Muscle of leg (tissue), 11 donors: Measurements from ENCODE around the gene RPGR. TPM values are rescaled to one million over a fixed set of nuclear protein-coding genes. Genes with fewer than 3 reads are reported as not detected.
A peak's percentile ranks its signal among the peaks of the same experiment; 100 is the strongest.

ENCODE experiments used
- DNase-seq: peaks from one replicate; pipeline ENCODE4 v3.0.0; 2013
- H3K27ac ChIP-seq: one replicate; pipeline ENCODE4 v1.5.1; 2013; ENCODE audit warnings: mild to moderate bottlenecking, low read length, control low read depth
- H3K27me3 ChIP-seq: one replicate; pipeline ENCODE4 v1.6.1; 2013; ENCODE audit warnings: low read length; ENCODE audit not compliant: control insufficient read depth, insufficient read depth
- H3K36me3 ChIP-seq: one replicate; pipeline ENCODE4 v1.6.1; 2013; ENCODE audit warnings: low read length; ENCODE audit not compliant: control insufficient read depth, insufficient read depth
- H3K4me1 ChIP-seq: one replicate; pipeline ENCODE4 v1.6.1; 2013; ENCODE audit warnings: low read length; ENCODE audit not compliant: control insufficient read depth, insufficient read depth
- H3K4me3 ChIP-seq: one replicate; pipeline ENCODE4 v1.5.1; 2013; ENCODE audit warnings: low read length, control low read depth
- H3K9me3 ChIP-seq: replicated peaks from 2 replicates; pipeline ENCODE4 v1.6.1; 2013; ENCODE audit warnings: low read depth, low read length; ENCODE audit not compliant: control insufficient read depth
- WGBS: methylation state at CpG from one replicate; pipeline ENCODE4 v1.1.5; 2013; ENCODE audit warnings: missing lambda C conversion rate; ENCODE audit not compliant: insufficient coverage; 5-methylcytosine and 5-hydroxymethylcytosine counted together
- polyA plus RNA-seq, 8 donors: library from polyadenylated mRNA; unstranded; fragments of 120-200 nt; gene quantifications; one replicate each; pipeline versions ENCODE4 v1.2.1 to v1.2.3, GENCODE V29; 2013; ENCODE audit warnings: inconsistent platforms in 1 of 8, low replicate concordance in 1 of 8; ENCODE audit not compliant: insufficient read length in 8 of 8, insufficient read depth in 1 of 8
- total RNA-seq: library from RNA; stranded (reverse); fragments of 120-200 nt; gene quantifications from one replicate; pipeline ENCODE4 v1.2.4, GENCODE V29; 2013

The RPGR gene
- total and polyA plus RNA-seq, 9 donors = 4.2 to 8.9 (median 5.4) TPM

DNA sequence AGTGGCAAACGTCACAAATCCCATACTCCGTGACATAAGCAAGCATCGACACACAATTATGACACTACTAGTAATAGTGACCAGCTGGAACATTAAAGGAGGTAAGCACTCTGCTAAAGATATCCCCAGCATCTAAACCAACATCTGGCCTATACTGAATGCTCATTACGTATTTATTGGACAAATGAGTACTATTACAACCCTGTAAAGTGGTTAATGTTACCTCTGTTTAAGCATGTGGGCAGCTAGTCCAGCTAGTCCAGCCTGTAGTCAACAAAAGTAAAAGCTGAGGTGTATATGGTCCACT, 419 bp upstream of the RPGR start:
- DNase-seq = no peak
- Histone ChIP-seq H3K4me3 (peak overlapping the region; percentile 49), H3K4me1 (peaks cover 2% of the 10 kb centered on the region), H3K9me3 (no peaks in the 10 kb centered on the region), H3K27ac (peak overlapping the region; percentile 80), H3K27me3 (peaks cover 4% of the 10 kb centered on the region), H3K36me3 (no peaks in the 10 kb centered on the region)
- no CpG with 5 or more reads among the region's 4 CpGs for WGBS

- H3K27ac ChIP-seq = no peak overlapping the region
- H3K9me3 ChIP-seq = no peaks in the 10 kb centered on the region
- no CpG with 5 or more reads among the region's 3 CpGs for WGBS
Measured at GRCh38 chrX:38326086-38326485, 1.2 kb downstream of the RPGR start.

DNA sequence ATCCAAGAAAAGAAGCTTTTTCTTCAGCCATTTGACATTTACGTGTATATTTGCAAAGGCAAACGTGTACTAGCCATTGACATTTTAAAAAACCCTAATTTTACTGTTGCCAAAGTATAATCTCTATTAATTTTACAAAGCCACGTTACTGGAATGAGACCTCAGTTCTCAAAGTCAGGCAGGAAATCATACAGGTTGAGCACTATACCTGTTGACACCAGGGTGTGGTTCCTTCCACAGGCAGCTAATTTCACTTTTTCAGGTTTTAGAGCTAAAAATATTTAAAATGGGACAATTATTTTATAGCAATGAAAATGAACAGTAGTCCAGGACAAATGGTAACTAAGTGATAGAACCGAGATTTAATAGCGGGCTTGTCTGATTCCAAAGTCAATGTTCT, 6.5 kb downstream of the RPGR start:
- no peaks in the 10 kb centered on the region for H3K27me3 ChIP-seq
- H3K27ac ChIP-seq = no peak overlapping the region
- no peaks in the 10 kb centered on the region for H3K9me3 ChIP-seq
- H3K4me3 ChIP-seq = no peak overlapping the region
- WGBS = 50% methylated on average over 1 of the region's 5 CpGs
- no peaks in the 10 kb centered on the region for H3K4me1 ChIP-seq
- DNase-seq = no peak
- H3K36me3 ChIP-seq = no peaks in the 10 kb centered on the region

More at GRCh38 chrX:38326086-38326485, 1.2 kb downstream of the RPGR start:
- Histone ChIP-seq H3K27me3 (peaks cover 2% of the 10 kb centered on the region), H3K4me3 (no peak overlapping the region), H3K4me1 (peaks cover 2% of the 10 kb centered on the region), H3K36me3 (no peaks in the 10 kb centered on the region)
- DNase-seq = no peak

DNA sequence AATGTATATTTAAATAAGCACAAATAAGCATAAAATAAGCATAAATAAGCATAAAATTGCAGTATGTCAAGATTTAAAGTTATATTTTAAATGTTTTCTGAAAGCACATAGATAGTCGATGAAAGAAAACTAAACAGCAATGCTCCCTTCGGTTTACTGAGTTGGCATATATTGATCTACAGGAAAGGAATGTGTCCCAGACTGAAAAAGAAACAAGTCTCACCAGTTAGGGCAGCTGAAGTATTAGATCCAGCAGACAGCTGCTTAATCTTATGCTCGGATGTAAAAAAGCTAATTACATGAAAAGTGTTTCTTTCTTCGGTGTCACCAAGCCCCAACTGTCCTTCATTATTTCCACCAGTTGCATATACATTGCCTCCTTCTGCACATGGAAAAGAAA, 8.7 kb downstream of the RPGR start:
- WGBS = no CpG with 5 or more reads among the region's 4 CpGs
- Histone ChIP-seq H3K27ac (no peak overlapping the region), H3K36me3 (no peaks in the 10 kb centered on the region), H3K27me3 (no peaks in the 10 kb centered on the region), H3K9me3 (no peaks in the 10 kb centered on the region), H3K4me3 (no peak overlapping the region), H3K4me1 (no peaks in the 10 kb centered on the region)
- no peak for DNase-seq

GRCh38 chrX:38318196-38318595, 9.1 kb downstream of the RPGR start:
- Histone ChIP-seq H3K36me3 (no peaks in the 10 kb centered on the region), H3K4me3 (no peak overlapping the region), H3K27ac (no peak overlapping the region), H3K4me1 (no peaks in the 10 kb centered on the region), H3K27me3 (no peaks in the 10 kb centered on the region), H3K9me3 (no peaks in the 10 kb centered on the region)
- no peak for DNase-seq
- WGBS = 75% methylated on average over 1 of the region's 3 CpGs

- H3K27me3 ChIP-seq = peaks cover 2% of the 10 kb centered on the region
- no peak overlapping the region for H3K4me3 ChIP-seq
- no peaks in the 10 kb centered on the region for H3K36me3 ChIP-seq
- no peak for DNase-seq
- H3K4me1 ChIP-seq = no peaks in the 10 kb centered on the region
- WGBS = 85% methylated on average over 6 of the region's 7 CpGs
- no peaks in the 10 kb centered on the region for H3K9me3 ChIP-seq
- H3K27ac ChIP-seq = no peak overlapping the region
Measured at GRCh38 chrX:38315186-38315585, 12.1 kb downstream of the RPGR start.

DNA sequence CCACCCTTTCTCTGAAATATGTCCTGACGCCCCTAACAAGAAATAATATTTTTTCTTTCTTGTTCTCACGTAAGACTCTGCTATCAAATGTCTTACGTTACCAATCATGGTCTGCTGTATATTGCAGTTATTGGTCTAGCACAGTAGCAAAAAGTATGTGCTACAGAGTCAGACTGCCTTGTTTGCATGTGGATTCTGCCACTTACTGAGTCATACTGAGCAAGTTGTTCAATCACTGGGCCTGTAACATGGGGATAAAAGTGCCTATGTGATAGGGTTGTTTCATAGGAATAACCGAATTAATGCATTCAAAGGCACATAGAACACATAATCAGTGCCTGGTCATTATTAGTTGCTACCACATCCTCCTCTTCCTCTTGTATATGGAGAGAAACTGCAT, 14.1 kb downstream of the RPGR start:
- H3K27me3 ChIP-seq = peaks cover 2% of the 10 kb centered on the region
- H3K27ac ChIP-seq = no peak overlapping the region
- no peaks in the 10 kb centered on the region for H3K9me3 ChIP-seq
- no peaks in the 10 kb centered on the region for H3K4me1 ChIP-seq
- WGBS = no CpG with 5 or more reads among the region's 4 CpGs
- no peak for DNase-seq
- no peak overlapping the region for H3K4me3 ChIP-seq
- H3K36me3 ChIP-seq = no peaks in the 10 kb centered on the region

DNA sequence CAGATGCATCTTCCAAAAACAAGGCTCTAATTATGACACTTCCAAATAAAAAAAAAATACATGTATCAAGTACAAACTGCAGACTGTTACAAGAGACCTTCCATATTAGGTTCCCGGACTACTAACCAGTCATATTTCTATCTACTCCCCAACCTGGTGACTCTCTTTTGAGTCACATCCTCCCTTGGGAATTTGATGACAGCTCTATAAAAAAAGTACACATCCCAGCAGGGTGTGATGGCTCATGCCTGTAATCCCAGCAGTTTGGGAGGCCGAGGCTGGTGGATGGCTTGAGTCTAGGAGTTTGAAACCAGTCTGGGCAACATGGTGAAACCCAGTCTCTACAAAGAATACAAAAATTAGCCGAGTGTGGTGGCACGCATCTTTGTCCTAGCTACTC, 14.9 kb downstream of the RPGR start:
- Histone ChIP-seq H3K4me3 (no peak overlapping the region), H3K36me3 (no peaks in the 10 kb centered on the region), H3K27ac (no peak overlapping the region), H3K9me3 (no peaks in the 10 kb centered on the region), H3K27me3 (peaks cover 2% of the 10 kb centered on the region), H3K4me1 (no peaks in the 10 kb centered on the region)
- no peak for DNase-seq
- 73% methylated on average over 2 of the region's 4 CpGs for WGBS

DNA sequence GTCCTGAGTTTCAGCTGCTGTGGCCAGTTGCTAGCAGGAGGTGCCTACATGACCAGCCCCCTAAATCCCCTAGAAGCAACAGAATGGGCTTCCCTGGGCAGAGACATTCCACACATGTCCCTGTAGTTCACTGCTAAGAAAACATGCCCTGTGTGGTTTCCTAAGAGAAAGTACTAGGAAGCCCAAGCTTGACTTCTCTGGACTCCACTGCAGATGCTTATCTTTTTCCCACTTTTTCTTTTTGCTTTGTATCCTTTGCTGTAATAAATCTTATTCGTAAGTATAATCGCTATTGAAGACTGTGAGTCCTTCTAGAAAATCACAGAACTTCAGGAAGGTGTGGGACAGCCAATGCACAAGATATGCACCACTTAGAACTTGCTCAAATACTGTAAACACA, 15.6 kb downstream of the RPGR start:
- WGBS = no CpG with 5 or more reads among the region's 2 CpGs
- H3K4me3 ChIP-seq = no peak overlapping the region

DNA sequence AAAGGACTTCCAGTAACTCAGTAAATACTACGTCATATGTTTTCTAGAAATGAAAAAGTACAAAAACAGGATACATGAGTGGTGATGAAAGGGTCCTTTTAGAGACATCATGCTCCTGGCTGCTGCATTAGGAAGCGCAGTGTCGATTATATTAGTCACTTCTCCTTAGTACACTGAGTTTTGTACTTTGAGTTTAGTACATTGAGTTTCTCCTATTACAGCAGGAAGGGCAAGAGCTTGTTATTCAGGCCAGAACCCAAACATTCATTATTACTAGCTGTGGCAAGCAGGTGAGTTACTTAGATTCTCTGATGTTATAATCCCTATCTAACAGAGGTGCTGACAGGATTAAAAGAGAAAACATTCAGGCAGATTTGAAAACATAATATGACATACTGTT, 21.3 kb downstream of the RPGR start:
- no peak overlapping the region for H3K27ac ChIP-seq
- no CpG with 5 or more reads among the region's 3 CpGs for WGBS

More for the DNA sequence above, 15.6 kb downstream of the RPGR start:
- Histone ChIP-seq H3K27me3 (peaks cover 2% of the 10 kb centered on the region), H3K36me3 (no peaks in the 10 kb centered on the region), H3K27ac (no peak overlapping the region), H3K4me1 (no peaks in the 10 kb centered on the region), H3K9me3 (no peaks in the 10 kb centered on the region)
- no peak for DNase-seq

GRCh38 chrX:38304010-38304409, 23.3 kb downstream of the RPGR start:
- no peaks in the 10 kb centered on the region for H3K36me3 ChIP-seq
- H3K4me3 ChIP-seq = no peak overlapping the region
- H3K9me3 ChIP-seq = no peaks in the 10 kb centered on the region
- no CpG with 5 or more reads among the region's 4 CpGs for WGBS
- peaks cover 16% of the 10 kb centered on the region for H3K27me3 ChIP-seq
- no peak overlapping the region for H3K27ac ChIP-seq
- peak; percentile 21 for DNase-seq
- H3K4me1 ChIP-seq = no peaks in the 10 kb centered on the region

More for the DNA sequence above, 21.3 kb downstream of the RPGR start:
- DNase-seq = no peak
- Histone ChIP-seq H3K9me3 (no peaks in the 10 kb centered on the region), H3K27me3 (peaks cover 9% of the 10 kb centered on the region), H3K36me3 (no peaks in the 10 kb centered on the region), H3K4me3 (no peak overlapping the region), H3K4me1 (no peaks in the 10 kb centered on the region)
